Neuronal stem cell (in vitro differentiated cells): ENCODE measurements around the gene CACNG7.
A peak's percentile ranks its signal among the peaks of the same experiment; 100 is the strongest.

Experiments used
- DNase-seq: peaks from one replicate; pipeline ENCODE4 v3.0.0-alpha.2; 2013; ENCODE audit warnings: low spot score
- H2AFZ ChIP-seq: one replicate; pipeline ENCODE4 v1.6.1; 2013; ENCODE audit warnings: mild to moderate bottlenecking, low read length, inconsistent platforms
- H2AK5ac ChIP-seq: 2 replicates; pipeline ENCODE4 v1.6.1; 2013; ENCODE audit warnings: low read depth, mild to moderate bottlenecking, inconsistent platforms, low read length, moderate library complexity, mixed read lengths
- H2BK120ac ChIP-seq: 2 replicates; pipeline ENCODE4 v1.6.1; 2013; ENCODE audit warnings: low read depth, mild to moderate bottlenecking, inconsistent platforms, low read length, moderate library complexity, mixed read lengths
- H2BK12ac ChIP-seq: one replicate; pipeline ENCODE4 v1.6.1; 2013; ENCODE audit warnings: low read length, inconsistent platforms
- H2BK15ac ChIP-seq: 2 replicates; pipeline ENCODE4 v1.6.1; 2013; ENCODE audit warnings: mild to moderate bottlenecking, low read length, inconsistent platforms, mixed read lengths
- H2BK5ac ChIP-seq: one replicate; pipeline ENCODE4 v1.6.1; 2013; ENCODE audit warnings: inconsistent platforms, mild to moderate bottlenecking, low read length, moderate library complexity
- H3K14ac ChIP-seq: one replicate; pipeline ENCODE4 v1.6.1; 2013; ENCODE audit warnings: low read length, inconsistent platforms
- H3K18ac ChIP-seq: 2 replicates; pipeline ENCODE4 v1.6.1; 2013; ENCODE audit warnings: low read length, inconsistent platforms
- H3K23ac ChIP-seq: 2 replicates; pipeline ENCODE4 v1.6.1; 2013; ENCODE audit warnings: low read depth, mild to moderate bottlenecking, mixed read lengths, low read length, inconsistent platforms; ENCODE audit not compliant: poor library complexity
- H3K27ac ChIP-seq: replicated peaks from 3 replicates; pipeline ENCODE4 v1.5.1; 2013; ENCODE audit warnings: low read length, inconsistent platforms
- H3K27me3 ChIP-seq, 3 experiments: 2 replicates each; pipeline ENCODE4 v1.6.1; 2013; ENCODE audit warnings: low read length in 3 of 3, mild to moderate bottlenecking in 2 of 3, inconsistent platforms in 1 of 3, low read depth in 1 of 3, mixed read lengths in 1 of 3, moderate library complexity in 1 of 3; ENCODE audit not compliant: control insufficient read depth in 3 of 3, insufficient read depth in 3 of 3
- H3K36me3 ChIP-seq, 2 donors: replicated peaks in 1 of 2; 2 replicates each; pipeline ENCODE4 v1.6.1; 2013; ENCODE audit warnings: low read length in 2 of 2; ENCODE audit not compliant: control insufficient read depth in 2 of 2, insufficient read depth in 2 of 2
- H3K4ac ChIP-seq: 2 replicates; pipeline ENCODE4 v1.6.1; 2013; ENCODE audit warnings: inconsistent platforms, mild to moderate bottlenecking, low read length, moderate library complexity
- H3K4me1 ChIP-seq, 2 donors: 1 replicate in 1 of 2; 2 replicates in 1 of 2; pipeline ENCODE4 v1.6.1; 2013; ENCODE audit warnings: low read length in 2 of 2, low read depth in 1 of 2; ENCODE audit not compliant: control insufficient read depth in 2 of 2, insufficient read depth in 1 of 2
- H3K4me2 ChIP-seq: one replicate; pipeline ENCODE4 v1.6.1; 2013; ENCODE audit warnings: mild to moderate bottlenecking, low read length, inconsistent platforms; ENCODE audit not compliant: insufficient read depth, poor library complexity, severe bottlenecking
- H3K4me3 ChIP-seq, 2 donors: 2 replicates each; pipeline ENCODE4 v1.5.1; 2013; ENCODE audit warnings: low read length in 2 of 2, mild to moderate bottlenecking in 2 of 2, inconsistent platforms in 1 of 2, moderate library complexity in 1 of 2
- H3K79me1 ChIP-seq: one replicate; pipeline ENCODE4 v1.6.1; 2013; ENCODE audit warnings: low read depth, mild to moderate bottlenecking, inconsistent platforms, low read length, moderate library complexity
- H3K9ac ChIP-seq: one replicate; pipeline ENCODE4 v1.6.1; 2013; ENCODE audit warnings: mild to moderate bottlenecking, low read depth, low read length, inconsistent platforms; ENCODE audit not compliant: poor library complexity
- H3K9me3 ChIP-seq, 2 donors: replicated peaks in 1 of 2; 2 replicates each; pipeline versions ENCODE3 to v1.6.1; 2013; ENCODE audit warnings: low read length in 2 of 2, mild to moderate bottlenecking in 2 of 2, inconsistent platforms in 1 of 2, low read depth in 1 of 2, mixed read lengths in 1 of 2, moderate library complexity in 1 of 2; ENCODE audit not compliant: control insufficient read depth in 2 of 2, insufficient read depth in 1 of 2
- H4K8ac ChIP-seq: one replicate; pipeline ENCODE4 v1.6.1; 2013; ENCODE audit warnings: low read depth, mild to moderate bottlenecking, inconsistent platforms, low read length, moderate library complexity
- H4K91ac ChIP-seq: one replicate; pipeline ENCODE4 v1.6.1; 2013; ENCODE audit warnings: low read length, low read depth, mild to moderate bottlenecking, inconsistent platforms; ENCODE audit not compliant: poor library complexity
- WGBS, 2 donors: extraction: QIAGEN DNeasy Blood & Tissue Kit; methylation state at CpG; one replicate each; pipeline ENCODE4 v1.1.7; 2013; ENCODE audit warnings: missing lambda C conversion rate in 2 of 2, mixed read lengths in 1 of 2; ENCODE audit not compliant: insufficient read length in 2 of 2, insufficient replicate concordance in 1 of 2; ENCODE audit errors: extremely low coverage in 2 of 2; 5-methylcytosine and 5-hydroxymethylcytosine counted together

Gene CACNG7

GRCh38 chr19:53904909-53905308 lies 4.2 kb upstream of the CACNG7 start:
- no peak overlapping the region for H3K14ac ChIP-seq
- DNase-seq = no peak
- H2BK12ac ChIP-seq = no peak overlapping the region
- no peak overlapping the region for H4K8ac ChIP-seq
- H3K79me1 ChIP-seq = no peaks in the 10 kb centered on the region
- no peak overlapping the region for H3K4me3 ChIP-seq
- H3K18ac ChIP-seq = no peak overlapping the region
- no peak overlapping the region for H2BK15ac ChIP-seq
- no peak overlapping the region for H2AK5ac ChIP-seq
- H3K23ac ChIP-seq = no peak overlapping the region
- no peak overlapping the region for H3K27ac ChIP-seq
- WGBS, 2 donors = no CpG with 5 or more reads among the region's 3 CpGs
- peaks cover 0 to 3% of the 10 kb centered on the region in 2 donors for H3K9me3 ChIP-seq
- no peak overlapping the region for H2BK120ac ChIP-seq
- H3K36me3 ChIP-seq = peaks cover 0 to 5% of the 10 kb centered on the region in 2 donors
- peaks cover 7 to 11% of the 10 kb centered on the region in 2 donors for H3K4me1 ChIP-seq
- no peak overlapping the region for H2BK5ac ChIP-seq
- no peak overlapping the region for H2AFZ ChIP-seq
- no peak overlapping the region for H3K9ac ChIP-seq
- H3K4me2 ChIP-seq = no peak overlapping the region
- H3K4ac ChIP-seq = no peak overlapping the region
- H3K27me3 ChIP-seq = peaks cover 0 to 25% (median 3%) of the 10 kb centered on the region in 3 experiments
- no peak overlapping the region for H4K91ac ChIP-seq

GRCh38 chr19:53905787-53906186 lies 3.3 kb upstream of the CACNG7 start:
- Histone ChIP-seq H2BK120ac (no peak overlapping the region), H2BK5ac (no peak overlapping the region), H3K4me1 (peaks cover 11 to 14% of the 10 kb centered on the region in 2 donors), H3K27ac (no peak overlapping the region), H2AFZ (no peak overlapping the region), H3K18ac (no peak overlapping the region), H3K4me3 (no peak overlapping the region), H3K4me2 (no peak overlapping the region), H4K91ac (no peak overlapping the region), H3K79me1 (no peaks in the 10 kb centered on the region), H2BK12ac (no peak overlapping the region), H3K36me3 (no peaks in the 10 kb centered on the region), H3K9me3 (no peaks in the 10 kb centered on the region), H2BK15ac (no peak overlapping the region), H3K4ac (no peak overlapping the region), H3K14ac (no peak overlapping the region), H3K9ac (no peak overlapping the region), H2AK5ac (no peak overlapping the region), H3K23ac (no peak overlapping the region), H4K8ac (no peak overlapping the region), H3K27me3 (peaks cover 0 to 25% (median 3%) of the 10 kb centered on the region in 3 experiments)
- no peak for DNase-seq
- WGBS, 2 donors = no CpG with 5 or more reads among the region's 1 CpG

GRCh38 chr19:53906211-53907192 lies 2.6 kb upstream of the CACNG7 start:
- Histone ChIP-seq H2BK120ac (no peak overlapping the region), H2AK5ac (peak overlapping the region; percentile 9), H3K4me1 (peaks cover 12 to 14% of the 10 kb centered on the region in 2 donors), H3K27ac (no peak overlapping the region), H3K23ac (peak overlapping the region; percentile 18), H3K18ac (peak overlapping the region; percentile 72), H4K91ac (no peak overlapping the region), H4K8ac (no peak overlapping the region), H3K4me2 (peak overlapping the region; percentile 46), H3K14ac (no peak overlapping the region), H3K9me3 (no peaks in the 10 kb centered on the region), H3K79me1 (no peaks in the 10 kb centered on the region), H3K27me3 (peaks cover 0 to 25% (median 3%) of the 10 kb centered on the region in 3 experiments), H2BK12ac (no peak overlapping the region), H2BK5ac (no peak overlapping the region), H2AFZ (peak overlapping the region; percentile 51), H3K4me3 (no peak overlapping the region), H3K36me3 (peaks cover 0 to 3% of the 10 kb centered on the region in 2 donors), H2BK15ac (no peak overlapping the region), H3K4ac (no peak overlapping the region), H3K9ac (no peak overlapping the region)
- whole genome bisulfite sequencing, 2 donors = no CpG with 5 or more reads among the region's 48 CpGs
- DNase-seq = peak; percentile 49

- Histone ChIP-seq H3K4me1 (peaks cover 12 to 14% of the 10 kb centered on the region in 2 donors), H3K9ac (no peak overlapping the region), H3K23ac (no peak overlapping the region), H4K8ac (no peak overlapping the region), H2BK15ac (peak overlapping the region; percentile 32), H2BK12ac (no peak overlapping the region), H3K4ac (no peak overlapping the region), H3K27me3 (peaks cover 0 to 25% (median 3%) of the 10 kb centered on the region in 3 experiments), H3K79me1 (no peaks in the 10 kb centered on the region), H3K36me3 (peaks cover 0 to 3% of the 10 kb centered on the region in 2 donors), H4K91ac (no peak overlapping the region), H2BK5ac (no peak overlapping the region), H2AFZ (peak overlapping the region; percentile 91), H2AK5ac (no peak overlapping the region), H3K14ac (no peak overlapping the region), H3K9me3 (no peaks in the 10 kb centered on the region), H3K4me2 (no peak overlapping the region), H3K27ac (no peak overlapping the region), H2BK120ac (no peak overlapping the region), H3K4me3 (no peak overlapping the region), H3K18ac (peak overlapping the region; percentile 6)
- DNase-seq = no peak
- no CpG with 5 or more reads among the region's 14 CpGs for WGBS, 2 donors
These were observed 1.9 kb upstream of the CACNG7 start for GRCh38 chr19:53907193-53907581.
